Body of pancreas (tissue), 4 donors: ENCODE data around the gene GNS. TPM values are rescaled to one million over a fixed set of nuclear protein-coding genes. Genes with fewer than 3 reads are reported as not detected.
A peak's percentile ranks its signal among the peaks of the same experiment; 100 is the strongest.

Experiments used
- ATAC-seq: fragments of 150-250 bp; one replicate; pipeline ENCODE4 v1.9.1; 2016
- DNase-seq, 4 donors: peaks; one replicate each; pipeline ENCODE4 v3.0.0-alpha.2; 2019
- H3K27ac ChIP-seq, 4 donors: fragments of 200-600 bp; sonication (generic); 1 replicate in 3 of 4; 2 replicates in 1 of 4; pipeline versions ENCODE4 v1.5.1 to v1.6.1; 2016 to 2019; ENCODE audit warnings: mild to moderate bottlenecking in 1 of 4, mixed read lengths in 1 of 4, moderate library complexity in 1 of 4
- H3K27me3 ChIP-seq, 2 donors: fragments of 200-600 bp; sonication (generic); one replicate each; pipeline ENCODE4 v1.6.0; 2016; ENCODE audit warnings: mild to moderate bottlenecking in 1 of 2
- H3K36me3 ChIP-seq, 2 donors: fragments of 200-600 bp; sonication (generic); replicated peaks in 1 of 2; 2 replicates each; pipeline ENCODE4 v1.5.1; 2016; ENCODE audit warnings: low read depth in 2 of 2; ENCODE audit not compliant: insufficient read depth in 1 of 2
- H3K4me1 ChIP-seq: fragments of 200-600 bp; sonication (generic); one replicate; pipeline ENCODE4 v1.6.0; 2016
- H3K4me3 ChIP-seq, 2 donors: fragments of 200-600 bp; sonication (generic); 1 replicate in 1 of 2; 2 replicates in 1 of 2; pipeline ENCODE4 v1.5.1; 2016 to 2019
- H3K9me3 ChIP-seq, 3 donors: fragments of 200-600 bp; sonication (generic); 1 replicate in 2 of 3; 2 replicates in 1 of 3; pipeline ENCODE4 v1.5.1; 2016
- POLR2A ChIP-seq, 3 donors: fragments of 450-650 bp; IDR thresholded peaks; one replicate each; pipeline ENCODE4 v1.6.1; 2016; ENCODE audit warnings: antibody characterized with exemption in 3 of 3, mild to moderate bottlenecking in 2 of 3
- WGBS, 2 donors: methylation state at CpG; one replicate each; pipeline ENCODE4 v1.1.5; 2017; 5-methylcytosine and 5-hydroxymethylcytosine counted together
- intact Hi-C: fragments of 100-400 bp; cut with DNase I; formaldehyde crosslinking; loops from one replicate; pipeline ENCODE4 v1.15.1; 2023
- total RNA-seq, 2 donors: library from RNA; depleted of rRNA; stranded (reverse); fragments of >200 nt; gene quantifications; one replicate each; pipeline ENCODE4 v1.1.0, GENCODE V29; 2016
- TF ChIP-seq, protein P1 (sequence below), 7 experiments: fragments of 450-650 bp in 4 of 7; fragments of 200-600 bp in 3 of 7; sonication (generic) in 3 of 7; IDR thresholded peaks; one replicate each; pipeline ENCODE4 v1.5.1; 2016 to 2019; ENCODE audit warnings: antibody characterized with exemption in 7 of 7

Gene GNS
- total RNA-seq, 2 donors from 2014 or later, result 29.3 to 43.1 TPM

DNA sequence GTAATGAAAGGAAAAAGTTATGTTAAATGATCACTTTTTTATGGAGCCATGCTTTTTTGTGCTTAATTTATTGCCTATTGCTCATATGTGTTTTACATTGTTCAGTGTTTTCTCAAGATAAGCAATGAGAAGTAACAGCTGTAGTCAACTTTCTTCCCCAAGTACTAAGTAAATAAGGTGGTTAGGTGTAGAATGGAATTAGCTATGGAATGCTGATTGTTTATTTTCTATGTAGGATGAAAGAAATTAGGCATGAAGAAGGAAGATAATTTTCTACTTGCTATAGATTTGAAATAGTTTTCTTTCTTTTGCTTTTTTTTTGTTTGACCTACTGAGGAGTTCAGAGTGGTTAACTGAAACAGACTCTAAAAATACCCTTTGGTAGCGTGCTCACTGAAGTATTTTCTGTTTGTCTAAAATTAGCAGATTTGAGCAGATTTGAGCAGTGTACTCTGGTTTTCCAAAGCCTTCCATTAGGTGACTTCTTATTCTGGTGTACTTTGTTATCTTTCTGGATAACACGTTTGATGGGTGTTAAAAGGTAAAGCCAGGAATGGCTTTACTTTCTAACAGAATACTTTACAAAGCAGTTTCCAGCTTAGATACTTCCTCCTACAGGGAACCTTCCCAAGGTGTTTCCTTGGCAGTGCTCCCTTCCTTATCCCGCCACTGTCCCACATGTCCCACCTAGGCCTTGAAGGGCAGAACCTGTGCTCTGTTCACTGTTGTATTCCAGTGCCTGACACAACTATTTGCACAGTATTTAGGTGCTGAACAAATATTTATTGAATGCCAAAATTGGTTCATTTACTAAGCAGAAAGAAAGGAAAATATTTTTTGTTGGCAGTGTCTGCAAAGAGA is 92.9 kb downstream of the GNS start:
- ATAC-seq, result peak; percentile 67
- no peaks in the 10 kb centered on the region for H3K36me3 ChIP-seq
- no peak overlapping the region for H3K4me3 ChIP-seq
- no peaks in the 10 kb centered on the region for H3K9me3 ChIP-seq
- H3K27ac ChIP-seq, result peak overlapping the region; percentile 41 to 85 (median 81)
- no peaks in the 10 kb centered on the region for H3K27me3 ChIP-seq
- WGBS, 2 donors, result 22 to 27% methylated on average over 3 of the region's 3 CpGs
- peak; percentile 43 to 70 (median 57) for DNase-seq
- intact Hi-C loops, result no loop called here
- peaks cover 75% of the 10 kb centered on the region for H3K4me1 ChIP-seq
- no peak for TF ChIP-seq POLR2A (IDR thresholded peaks at IDR 0.05)
- TF ChIP-seq, protein P1, sequence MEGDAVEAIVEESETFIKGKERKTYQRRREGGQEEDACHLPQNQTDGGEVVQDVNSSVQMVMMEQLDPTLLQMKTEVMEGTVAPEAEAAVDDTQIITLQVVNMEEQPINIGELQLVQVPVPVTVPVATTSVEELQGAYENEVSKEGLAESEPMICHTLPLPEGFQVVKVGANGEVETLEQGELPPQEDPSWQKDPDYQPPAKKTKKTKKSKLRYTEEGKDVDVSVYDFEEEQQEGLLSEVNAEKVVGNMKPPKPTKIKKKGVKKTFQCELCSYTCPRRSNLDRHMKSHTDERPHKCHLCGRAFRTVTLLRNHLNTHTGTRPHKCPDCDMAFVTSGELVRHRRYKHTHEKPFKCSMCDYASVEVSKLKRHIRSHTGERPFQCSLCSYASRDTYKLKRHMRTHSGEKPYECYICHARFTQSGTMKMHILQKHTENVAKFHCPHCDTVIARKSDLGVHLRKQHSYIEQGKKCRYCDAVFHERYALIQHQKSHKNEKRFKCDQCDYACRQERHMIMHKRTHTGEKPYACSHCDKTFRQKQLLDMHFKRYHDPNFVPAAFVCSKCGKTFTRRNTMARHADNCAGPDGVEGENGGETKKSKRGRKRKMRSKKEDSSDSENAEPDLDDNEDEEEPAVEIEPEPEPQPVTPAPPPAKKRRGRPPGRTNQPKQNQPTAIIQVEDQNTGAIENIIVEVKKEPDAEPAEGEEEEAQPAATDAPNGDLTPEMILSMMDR (IDR thresholded peaks at IDR 0.05), result no peak

DNA sequence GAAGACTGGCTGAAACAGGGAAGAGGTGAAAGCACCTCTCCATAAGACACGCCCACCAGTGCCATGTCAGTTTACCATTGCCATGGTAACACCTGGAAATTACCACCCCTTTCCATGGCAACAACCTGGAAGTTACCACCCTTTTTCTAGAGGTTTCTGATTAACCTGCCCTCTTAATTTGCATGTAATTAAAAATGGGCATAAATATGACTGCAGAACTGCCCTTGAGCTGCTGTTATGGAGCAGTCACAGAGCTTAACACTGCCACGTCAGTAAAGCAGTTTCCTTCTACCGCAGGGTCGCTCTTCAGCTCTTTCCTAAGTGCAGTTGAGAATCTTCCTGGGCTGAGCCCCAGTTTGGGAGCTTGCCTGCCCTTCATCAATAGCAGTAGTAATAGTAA is 93.7 kb downstream of the GNS start:
- peak overlapping the region; percentile 41 to 85 (median 81) for H3K27ac ChIP-seq
- H3K27me3 ChIP-seq, result no peaks in the 10 kb centered on the region
- no peak overlapping the region for H3K4me3 ChIP-seq
- intact Hi-C loops, result no loop called here
- ATAC-seq (peak; percentile 70), DNase-seq (peak; percentile 66 to 79 (median 72))
- H3K36me3 ChIP-seq, result no peaks in the 10 kb centered on the region
- peaks cover 74% of the 10 kb centered on the region for H3K4me1 ChIP-seq
- 25 to 45% methylated on average over 4 of the region's 4 CpGs for WGBS, 2 donors
- H3K9me3 ChIP-seq, result no peaks in the 10 kb centered on the region
- peak in 2 of 3 donors; percentile 59 for TF ChIP-seq POLR2A (IDR thresholded peaks at IDR 0.05)
- TF ChIP-seq, protein P1 (IDR thresholded peaks at IDR 0.05), result no peak

Other genes starting within 250 kb of the GNS start
- 10 to 100 TPM; 13.5 to 21.3 TPM for gene RASSF3, start 148.9 kb downstream of the GNS start, total RNA-seq
- 10 to 100 TPM; 68.7 to 91.0 TPM for gene TBC1D30, start 65.2 kb upstream of the GNS start, total RNA-seq